HepG2 (cell line): ENCODE data around the gene QRICH2. TPM values are rescaled to one million over a fixed set of nuclear protein-coding genes. Genes with fewer than 3 reads are reported as not detected.

Source experiments
- EP300 ChIP-seq, 3 experiments: sonication (generic) in 1 of 3; formaldehyde crosslinking in 1 of 3; IDR thresholded peaks; 2 replicates each; pipeline versions ENCODE4 v1.5.1 to v1.6.1; 2011 to 2020; ENCODE audit warnings: low read depth in 2 of 3, low read length in 2 of 3, borderline replicate concordance in 1 of 3, improper control_type of control experiment in 1 of 3, mild to moderate bottlenecking in 1 of 3, missing genetic modification reagents in 1 of 3, moderate library complexity in 1 of 3
- HNRNPL ChIP-seq: fragments of 200-400 bp; formaldehyde crosslinking; IDR thresholded peaks from 2 replicates; pipeline ENCODE4 v1.6.1; 2017; ENCODE audit warnings: mild to moderate bottlenecking, low read depth, low read length
- NFKB2 ChIP-seq: sonication (generic); formaldehyde crosslinking; IDR thresholded peaks from 2 replicates; pipeline ENCODE4 v1.4.0; 2020; ENCODE audit warnings: missing genetic modification reagents, borderline replicate concordance
- UBTF ChIP-seq: sonication (generic); formaldehyde crosslinking; IDR thresholded peaks from 2 replicates; pipeline ENCODE4 v1.4.0; 2020; ENCODE audit warnings: mild to moderate bottlenecking, missing genetic modification reagents
- ZBTB40 ChIP-seq, 2 experiments: fragments of 450-650 bp in 1 of 2; sonication (generic) in 1 of 2; formaldehyde crosslinking in 1 of 2; IDR thresholded peaks; 2 replicates each; pipeline versions ENCODE4 v1.6.1 to v1.8.0; 2016 to 2022; ENCODE audit warnings: antibody characterized with exemption in 1 of 2, mild to moderate bottlenecking in 1 of 2, missing genetic modification reagents in 1 of 2
- ZBTB43 ChIP-seq: sonication (generic); formaldehyde crosslinking; conservative IDR thresholded peaks from 2 replicates; pipeline ENCODE4 v1.4.0; 2020; ENCODE audit warnings: missing genetic modification reagents
- ZNF354B ChIP-seq: sonication (generic); formaldehyde crosslinking; IDR thresholded peaks from 2 replicates; pipeline ENCODE4 v1.8.0; 2022; ENCODE audit warnings: mild to moderate bottlenecking, missing genetic modification reagents
- ZNF772 ChIP-seq: sonication (generic); formaldehyde crosslinking; IDR thresholded peaks from 2 replicates; pipeline ENCODE4 v1.5.0; 2020; ENCODE audit warnings: mild to moderate bottlenecking, missing genetic modification reagents
- polyA plus RNA-seq, 8 experiments: library from polyadenylated mRNA; depleted of rRNA in 3 of 8; stranded (reverse) in 7 of 8; unstranded in 1 of 8; fragments of >200 nt; fragmentation: Illumina TruSeq in 4 of 8; extraction: Trizol in 4 of 8; gene quantifications; 2 replicates each; pipeline versions ENCODE4 v1.2.1 to v1.2.3, GENCODE V29; 2011 to 2016; ENCODE audit warnings: low read depth in 4 of 8, missing spikeins in 1 of 8, mixed read lengths in 1 of 8; ENCODE audit not compliant: insufficient read depth in 1 of 8
- total RNA-seq, 5 experiments: library from RNA; depleted of rRNA; stranded (reverse); fragments of >200 nt; fragmentation: Illumina TruSeq; extraction: Trizol; gene quantifications; 2 replicates each; pipeline ENCODE4 v1.2.3, GENCODE V29; 2016; ENCODE audit warnings: low read depth in 1 of 5
- TF ChIP-seq, protein P1 (sequence below): sonication (generic); formaldehyde crosslinking; IDR thresholded peaks from 2 replicates; pipeline ENCODE4 v1.4.0; 2020; ENCODE audit warnings: missing genetic modification reagents
- TF ChIP-seq, protein P2 (sequence below): sonication (generic); formaldehyde crosslinking; IDR thresholded peaks from 2 replicates; pipeline ENCODE4 v1.8.0; 2022; ENCODE audit warnings: missing genetic modification reagents, mild to moderate bottlenecking, inconsistent platforms, borderline replicate concordance

QRICH2 gene
- total and polyA plus RNA-seq, 2 of the 13 experiments (the other 11 are each of a cell fraction or from before 2014, with no cell fraction given) = 3.7 to 5.7 TPM

- TF ChIP-seq EP300 (IDR thresholded peaks at IDR 0.05; ENCODE audit: low read depth in 2 of 2, low read length in 2 of 2) = peak in 1 of 2 experiments; percentile 76; a peak in 2 of 4 replicates
- TF ChIP-seq EP300 (CRISPR knock-in tag; IDR thresholded peaks at IDR 0.05; ENCODE audit: borderline replicate concordance) = peak; percentile 37; the same call in 1 of the 2 replicates
- no peak for TF ChIP-seq ZBTB40 (IDR thresholded peaks at IDR 0.05)
- no peak for TF ChIP-seq ZBTB40 (CRISPR knock-in tag; IDR thresholded peaks at IDR 0.05)
- TF ChIP-seq ZNF354B = no peak
- TF ChIP-seq UBTF (CRISPR knock-in tag) = no peak
- TF ChIP-seq ZNF772 (CRISPR knock-in tag) = no peak
- TF ChIP-seq NFKB2 (CRISPR knock-in tag) = no peak
- TF ChIP-seq, protein P1, sequence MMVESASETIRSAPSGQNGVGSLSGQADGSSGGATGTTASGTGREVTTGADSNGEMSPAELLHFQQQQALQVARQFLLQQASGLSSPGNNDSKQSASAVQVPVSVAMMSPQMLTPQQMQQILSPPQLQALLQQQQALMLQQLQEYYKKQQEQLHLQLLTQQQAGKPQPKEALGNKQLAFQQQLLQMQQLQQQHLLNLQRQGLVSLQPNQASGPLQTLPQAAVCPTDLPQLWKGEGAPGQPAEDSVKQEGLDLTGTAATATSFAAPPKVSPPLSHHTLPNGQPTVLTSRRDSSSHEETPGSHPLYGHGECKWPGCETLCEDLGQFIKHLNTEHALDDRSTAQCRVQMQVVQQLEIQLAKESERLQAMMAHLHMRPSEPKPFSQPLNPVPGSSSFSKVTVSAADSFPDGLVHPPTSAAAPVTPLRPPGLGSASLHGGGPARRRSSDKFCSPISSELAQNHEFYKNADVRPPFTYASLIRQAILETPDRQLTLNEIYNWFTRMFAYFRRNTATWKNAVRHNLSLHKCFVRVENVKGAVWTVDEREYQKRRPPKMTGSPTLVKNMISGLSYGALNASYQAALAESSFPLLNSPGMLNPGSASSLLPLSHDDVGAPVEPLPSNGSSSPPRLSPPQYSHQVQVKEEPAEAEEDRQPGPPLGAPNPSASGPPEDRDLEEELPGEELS (CRISPR knock-in tag) = peak; percentile 46
- TF ChIP-seq, protein P2, sequence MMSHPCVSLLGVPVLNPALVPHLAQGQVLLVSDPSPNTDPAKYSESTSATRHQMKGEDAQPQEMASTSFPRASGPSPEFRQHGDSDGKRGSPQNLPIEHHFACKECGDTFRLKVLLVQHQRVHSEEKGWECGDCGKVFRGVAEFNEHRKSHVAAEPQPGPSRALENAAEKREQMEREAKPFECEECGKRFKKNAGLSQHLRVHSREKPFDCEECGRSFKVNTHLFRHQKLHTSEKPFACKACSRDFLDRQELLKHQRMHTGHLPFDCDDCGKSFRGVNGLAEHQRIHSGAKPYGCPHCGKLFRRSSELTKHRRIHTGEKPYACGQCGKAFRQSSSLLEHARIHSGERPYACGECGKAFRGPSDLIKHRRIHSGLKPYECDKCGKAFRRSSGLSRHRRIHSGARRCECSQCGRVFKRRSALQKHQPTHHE (CRISPR knock-in tag) = no peak
- no peak for TF ChIP-seq HNRNPL
- TF ChIP-seq ZBTB43 (CRISPR knock-in tag) = peak; percentile 27; the same call in 1 of the 2 replicates
Observed at GRCh38 chr17:76237859-76238313, 70.2 kb downstream of the QRICH2 start (continued).
